GM21723 (cell line): ENCODE measurements around the gene ZNF829.

ENCODE experiments used
- ATAC-seq: cut with Tn5 transposase; IDR thresholded peaks from one replicate; pipeline ENCODE4 v1.9.1; 2021; ENCODE audit warnings: mild to moderate bottlenecking, moderate library complexity; ENCODE audit not compliant: unreplicated experiment

ZNF829 gene

DNA sequence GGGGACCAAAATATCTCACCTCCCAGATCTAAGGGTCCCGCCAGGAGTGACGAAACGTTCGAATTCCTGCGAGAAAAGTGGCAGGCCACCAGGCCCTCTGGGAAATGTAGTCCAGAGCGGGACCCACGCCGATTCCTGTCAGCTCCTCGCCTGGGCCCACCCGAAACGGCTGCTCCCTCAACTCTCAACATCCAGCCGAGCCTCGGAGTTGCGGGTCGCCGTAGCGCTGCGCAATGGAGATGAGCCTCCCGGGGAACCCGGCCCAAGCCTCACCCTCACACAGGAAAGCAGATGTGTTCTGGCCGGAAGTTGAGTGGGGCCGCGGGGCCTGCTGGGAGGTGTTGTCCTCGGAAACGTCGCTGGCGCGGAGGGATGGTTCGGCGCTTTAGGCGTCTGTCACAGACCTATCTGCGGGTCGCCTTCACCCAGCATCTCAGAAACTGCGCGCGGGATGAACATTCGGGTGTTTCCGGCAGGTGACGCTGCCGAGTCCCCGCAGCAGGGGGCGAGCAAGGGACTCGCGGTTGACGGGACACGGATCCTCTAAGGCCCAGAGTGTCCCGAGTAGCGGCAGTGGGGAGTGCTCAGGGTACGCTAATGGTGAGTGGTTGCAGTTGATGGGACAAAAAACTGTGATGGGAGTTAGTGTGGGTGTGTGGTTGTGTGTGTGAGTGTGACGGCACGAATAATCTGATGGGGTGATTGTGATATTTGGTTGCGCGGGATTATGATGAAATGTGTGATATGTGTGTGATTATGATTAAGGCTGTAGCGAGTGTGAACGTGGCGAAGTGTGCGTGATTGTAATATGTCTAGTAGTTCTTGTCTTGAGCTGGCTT, at the start of gene ZNF829, which contains the start of gene ZNF568:
TSS of gene ZNF829 (minus strand) at position 300 of the 839 bp plus-strand sequence. CDS start 1,124 bp downstream, outside the sequence.
TSS of gene ZNF568 (plus strand) at position 341 of the 839 bp plus-strand sequence. CDS start 6,439 bp downstream, outside the sequence.
- ATAC-seq: peak; percentile 93

DNA sequence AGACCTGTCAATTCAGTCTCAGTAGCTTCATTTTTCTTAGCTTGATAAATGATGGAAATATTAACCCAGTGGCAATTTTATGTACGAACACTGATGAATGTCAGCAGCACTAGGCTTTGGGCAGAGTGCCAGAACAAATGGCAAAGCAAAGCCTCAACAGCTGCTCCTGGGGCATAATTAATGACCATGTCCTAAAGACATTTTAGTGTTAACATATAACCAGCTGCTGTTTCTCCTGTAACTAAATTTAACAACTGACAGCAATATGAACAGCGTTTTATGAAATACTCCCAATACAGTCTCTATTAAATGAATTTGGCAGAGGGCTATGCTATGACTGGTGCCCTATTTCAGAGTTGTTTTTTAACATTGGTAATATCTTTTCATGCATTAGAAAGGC, 47.2 kb upstream of the ZNF829 start:
- no peak for ATAC-seq

DNA sequence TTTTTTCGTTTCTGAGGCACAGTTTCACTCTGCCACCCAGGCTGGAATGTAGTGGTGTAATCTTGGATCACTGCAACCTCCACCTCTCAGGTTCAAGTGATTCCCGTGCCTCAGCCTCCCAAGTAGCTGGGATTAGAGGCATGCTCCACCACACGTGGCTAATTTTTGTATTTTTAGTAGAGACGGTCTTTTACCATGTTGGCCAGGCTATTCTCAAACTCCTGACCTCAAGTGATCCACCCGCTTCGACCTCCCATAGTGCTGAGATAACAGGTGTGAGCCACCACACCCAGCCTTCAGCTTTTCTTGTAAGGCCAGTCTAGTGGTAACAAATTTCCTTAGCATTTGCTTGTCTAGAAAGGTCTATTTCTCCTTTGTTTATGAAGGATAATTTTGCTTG, 46.3 kb upstream of the ZNF829 start:
- no peak for ATAC-seq

DNA sequence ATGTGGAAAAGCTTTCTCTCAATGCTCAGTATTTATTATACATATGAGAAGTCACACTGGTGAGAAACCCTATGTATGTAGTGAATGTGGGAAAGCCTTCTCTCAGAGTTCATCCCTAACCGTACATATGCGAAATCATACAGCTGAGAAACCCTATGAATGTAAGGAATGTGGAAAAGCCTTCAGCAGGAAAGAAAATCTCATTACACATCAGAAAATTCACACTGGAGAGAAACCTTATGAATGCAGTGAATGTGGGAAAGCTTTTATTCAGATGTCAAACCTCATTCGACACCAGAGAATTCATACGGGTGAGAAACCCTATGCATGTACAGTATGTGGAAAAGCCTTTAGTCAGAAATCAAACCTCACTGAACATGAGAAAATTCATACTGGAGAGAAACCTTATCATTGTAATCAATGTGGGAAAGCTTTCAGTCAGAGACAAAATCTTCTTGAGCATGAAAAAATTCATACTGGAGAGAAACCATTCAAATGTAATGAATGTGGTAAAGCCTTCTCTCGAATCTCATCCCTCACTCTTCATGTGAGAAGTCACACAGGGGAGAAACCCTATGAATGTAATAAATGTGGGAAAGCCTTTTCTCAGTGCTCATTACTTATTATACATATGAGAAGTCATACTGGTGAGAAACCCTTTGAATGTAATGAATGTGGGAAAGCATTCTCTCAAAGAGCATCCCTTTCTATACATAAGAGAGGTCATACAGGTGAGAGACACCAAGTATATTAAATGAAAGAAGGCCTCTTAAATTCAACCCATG, 34.4 kb upstream of the ZNF829 start:
- no peak for ATAC-seq

DNA sequence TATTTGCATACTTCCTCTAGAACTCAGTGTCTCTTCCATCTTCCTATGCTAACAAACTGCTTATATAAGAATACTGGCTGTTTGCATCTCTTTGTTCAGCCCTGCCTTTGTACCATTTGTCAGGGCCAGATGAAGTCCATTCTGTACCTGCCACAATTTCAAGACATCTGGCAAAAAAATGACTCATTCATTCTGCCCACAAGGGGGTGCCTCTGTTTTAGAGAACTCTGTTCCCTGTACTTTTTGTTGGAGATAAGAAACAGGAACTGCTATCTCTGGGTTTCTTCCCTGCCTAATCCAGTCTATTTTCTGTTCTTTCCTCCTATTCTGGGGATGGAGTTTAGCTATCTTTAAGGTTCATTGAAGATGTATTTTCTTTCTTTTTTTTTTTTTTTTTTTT, 23.1 kb upstream of the ZNF829 start:
- ATAC-seq: no peak

DNA sequence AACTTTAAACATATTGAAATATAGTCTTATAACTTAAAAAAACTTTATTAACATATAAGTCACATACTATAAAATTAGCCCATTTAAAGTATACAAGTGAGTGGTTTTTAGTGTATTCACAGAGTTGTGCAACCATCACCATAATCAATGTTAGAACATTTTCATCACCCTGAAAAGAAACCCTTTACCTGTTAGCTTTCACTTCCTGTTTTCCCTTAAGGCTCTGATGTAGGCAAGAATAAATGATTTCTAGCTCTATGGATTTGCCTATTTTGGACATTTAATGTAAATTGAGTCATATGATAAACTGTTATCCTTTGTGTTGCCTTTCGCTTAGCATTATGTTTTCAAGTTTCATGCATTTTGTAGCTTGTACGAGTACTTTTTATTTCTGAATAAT, 15.6 kb upstream of the ZNF829 start:
- ATAC-seq: no peak

DNA sequence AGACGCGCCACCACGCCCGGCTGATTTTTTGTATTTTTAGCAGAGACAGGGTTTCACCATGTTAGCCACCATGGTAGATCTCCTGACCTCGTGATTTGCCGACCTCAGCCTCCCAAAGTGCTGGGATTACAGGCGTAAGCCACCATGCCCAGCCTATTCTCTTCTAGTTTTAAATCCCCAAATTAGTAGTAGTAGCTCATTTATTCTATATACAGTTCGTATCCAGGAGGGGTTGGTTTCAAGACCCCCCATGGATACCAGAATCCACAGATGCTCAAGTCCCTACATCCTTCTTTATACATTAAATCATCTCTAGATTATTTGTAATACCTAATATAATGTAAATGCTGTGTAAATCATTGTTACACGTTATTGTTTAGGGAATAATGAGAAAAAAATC, 2.0 kb upstream of the ZNF829 start:
- ATAC-seq: no peak

DNA sequence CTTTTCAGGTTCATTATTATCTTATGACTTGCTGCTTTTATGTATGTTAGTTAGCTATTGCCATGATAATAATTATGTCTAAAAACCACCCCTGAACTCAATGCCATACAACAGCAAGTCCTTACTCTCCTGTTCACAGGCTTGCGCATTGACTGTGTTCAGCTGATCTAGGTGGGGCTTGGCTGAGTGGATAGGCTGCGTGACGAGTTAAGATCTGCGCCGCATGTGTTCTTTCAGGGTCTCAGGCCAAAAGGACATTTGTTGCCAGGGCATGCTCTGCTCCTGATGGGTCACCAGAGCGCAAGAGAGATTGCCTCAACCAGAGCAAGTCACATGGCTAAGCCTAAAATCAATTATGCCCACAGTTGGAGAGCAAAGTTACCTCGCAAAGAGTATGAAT, 900 bp upstream of the ZNF829 start:
- ATAC-seq: no peak

DNA sequence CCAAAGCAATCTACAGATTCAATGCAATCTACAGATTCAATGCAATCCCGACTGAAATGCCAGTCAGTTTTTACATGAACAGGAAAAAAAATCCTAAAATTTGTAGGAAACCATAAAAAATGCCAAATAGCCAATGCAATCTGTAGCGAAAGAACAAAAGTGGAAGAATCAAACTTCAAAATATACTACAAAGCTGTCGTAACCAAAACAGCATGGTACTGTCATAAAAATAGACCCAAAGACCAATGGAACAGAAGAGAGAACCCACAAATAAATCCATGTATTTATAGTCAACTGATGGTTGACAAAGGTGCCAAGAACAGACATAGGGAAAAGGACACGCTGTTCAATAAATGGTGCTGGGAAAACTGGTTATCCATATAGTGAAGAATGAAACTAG, 17.7 kb downstream of the ZNF829 start:
- no peak for ATAC-seq

DNA sequence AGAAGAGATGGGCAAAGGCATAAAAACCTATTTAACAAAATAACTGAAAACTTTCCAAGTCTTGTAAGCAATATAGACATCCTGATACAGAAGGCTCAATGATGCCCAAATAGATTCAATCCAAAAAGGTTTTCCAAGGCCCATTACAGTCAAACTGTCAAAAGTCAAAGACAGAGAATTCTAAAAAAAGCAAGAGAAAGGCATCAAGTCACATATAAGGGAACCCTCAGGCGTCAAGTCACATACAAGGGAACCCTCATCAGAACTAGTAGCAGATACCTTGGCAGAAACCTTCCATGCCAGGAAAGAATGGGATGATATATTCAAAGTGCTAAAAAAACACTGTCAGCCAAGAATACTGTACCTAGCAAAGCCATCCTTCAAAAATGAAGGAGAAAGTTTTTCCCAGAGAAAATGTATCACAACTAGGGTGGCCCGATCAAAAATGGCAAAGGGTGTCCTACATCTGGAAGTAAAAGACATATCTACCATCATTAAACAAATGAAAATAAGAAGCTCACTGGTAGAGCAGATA, 21.2 kb downstream of the ZNF829 start:
- no peak for ATAC-seq

DNA sequence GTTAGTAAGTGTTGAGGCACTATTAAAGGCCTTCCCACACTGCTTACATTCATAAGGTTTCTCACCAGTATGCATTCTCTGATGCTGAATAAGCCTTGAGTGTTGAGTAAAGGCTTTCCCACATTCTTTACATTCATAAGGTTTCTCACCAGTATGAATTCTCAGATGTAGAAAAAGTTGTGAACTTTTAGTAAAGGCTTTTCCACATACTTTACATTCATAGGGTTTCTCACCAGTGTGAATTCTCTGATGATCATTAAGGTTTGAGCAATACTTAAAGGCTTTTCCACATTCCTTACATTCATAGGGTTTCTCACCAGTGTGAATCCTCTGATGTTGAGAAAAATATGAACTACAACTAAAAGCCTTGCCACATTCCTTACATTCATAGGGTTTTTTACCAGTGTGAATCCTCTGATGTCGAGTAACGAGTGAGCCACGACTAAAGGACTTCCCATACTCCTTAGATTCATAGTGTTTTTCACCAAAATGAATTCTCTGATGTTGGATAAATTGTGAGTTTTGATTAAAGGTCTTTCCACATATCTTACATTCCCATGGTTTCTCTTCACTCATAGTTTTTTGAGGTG, 24.2 kb downstream of the ZNF829 start:
- no peak for ATAC-seq

DNA sequence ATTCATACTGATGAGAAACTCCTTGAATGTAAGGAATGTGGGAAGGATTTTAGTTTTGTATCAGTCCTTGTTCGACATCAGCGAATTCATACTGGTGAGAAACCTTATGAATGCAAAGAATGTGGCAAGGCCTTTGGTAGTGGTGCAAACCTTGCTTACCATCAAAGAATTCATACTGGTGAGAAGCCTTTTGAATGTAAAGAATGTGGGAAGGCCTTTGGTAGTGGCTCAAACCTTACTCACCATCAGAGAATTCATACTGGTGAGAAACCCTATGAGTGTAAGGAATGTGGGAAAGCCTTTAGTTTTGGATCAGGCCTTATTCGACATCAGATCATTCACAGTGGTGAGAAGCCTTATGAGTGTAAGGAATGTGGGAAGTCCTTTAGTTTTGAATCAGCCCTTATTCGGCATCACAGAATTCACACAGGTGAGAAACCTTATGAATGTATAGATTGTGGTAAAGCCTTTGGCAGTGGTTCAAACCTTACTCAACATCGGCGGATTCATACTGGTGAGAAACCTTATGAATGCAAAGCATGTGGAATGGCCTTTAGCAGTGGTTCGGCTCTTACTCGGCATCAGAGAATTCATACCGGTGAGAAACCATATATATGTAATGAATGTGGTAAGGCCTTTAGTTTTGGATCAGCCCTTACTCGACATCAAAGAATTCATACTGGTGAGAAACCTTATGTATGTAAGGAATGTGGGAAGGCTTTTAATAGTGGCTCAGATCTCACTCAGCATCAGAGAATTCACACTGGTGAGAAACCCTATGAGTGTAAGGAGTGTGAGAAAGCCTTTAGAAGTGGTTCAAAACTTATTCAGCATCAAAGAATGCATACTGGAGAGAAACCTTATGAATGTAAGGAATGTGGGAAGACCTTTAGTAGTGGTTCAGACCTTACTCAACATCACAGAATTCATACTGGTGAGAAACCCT, 38.8 kb downstream of the ZNF829 start:
- ATAC-seq: no peak

DNA sequence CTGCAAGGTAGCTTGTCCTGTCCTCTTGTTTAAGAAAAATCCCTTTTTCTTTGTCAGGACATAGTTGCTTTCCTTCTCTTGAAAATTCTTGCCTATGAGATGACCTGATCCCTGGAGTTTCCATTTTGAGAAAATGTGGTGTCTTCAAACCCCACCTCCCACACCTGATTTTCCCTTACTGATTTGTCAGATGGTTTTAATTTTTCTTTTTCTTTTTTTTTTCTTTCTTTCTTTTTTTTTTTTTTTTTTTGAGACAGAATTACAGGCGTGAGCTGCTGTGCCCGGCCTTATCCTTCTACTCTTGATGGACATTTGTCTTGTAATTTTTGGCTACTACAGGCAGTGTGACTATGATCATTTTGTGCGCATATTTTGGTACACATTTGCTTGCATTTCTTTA, 64.2 kb downstream of the ZNF829 start:
- no peak for ATAC-seq

DNA sequence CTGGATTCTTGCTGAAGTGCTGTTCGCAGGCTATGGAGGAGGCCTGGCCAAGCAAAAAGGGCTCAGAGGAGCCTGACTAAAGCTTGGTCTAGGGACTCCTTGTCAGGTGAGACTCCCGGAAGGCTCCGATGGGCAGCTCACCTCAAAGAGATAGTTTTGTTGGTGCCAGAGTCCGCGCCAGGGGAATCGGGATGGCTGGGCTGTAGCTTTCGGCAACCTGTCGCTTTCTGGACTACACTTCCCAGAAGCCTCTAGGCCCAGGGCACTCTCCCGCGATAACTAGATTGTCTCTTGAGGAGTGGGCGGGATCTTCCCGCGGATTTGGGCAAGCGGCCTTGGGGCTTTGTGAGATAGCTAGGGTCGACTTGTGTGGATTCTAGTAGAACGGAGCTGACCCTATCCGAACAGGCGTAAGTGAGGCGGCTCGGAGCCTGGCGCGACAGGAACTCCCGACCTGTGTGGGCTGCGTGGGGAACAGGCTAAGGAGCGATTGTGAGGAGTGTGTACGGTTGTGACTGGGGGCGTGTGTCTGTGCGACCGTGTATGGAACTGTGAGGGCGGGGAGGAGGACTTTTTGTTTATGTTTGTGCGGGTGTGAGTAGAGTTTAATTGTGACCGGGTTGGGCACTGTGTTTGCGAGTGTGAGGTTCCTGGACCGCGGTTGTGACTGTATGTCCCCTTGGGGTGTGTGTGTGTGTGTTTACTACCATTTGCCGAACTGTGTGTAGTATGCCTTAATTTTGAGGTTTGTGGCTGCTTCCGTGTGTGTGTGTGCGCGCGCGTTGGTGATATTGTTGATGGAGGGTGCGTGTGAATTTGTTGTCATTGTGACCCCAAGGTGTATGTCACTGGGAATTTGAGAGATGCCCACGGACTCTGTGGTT, 65.3 kb downstream of the ZNF829 start, which contains the start of gene ZNF345:
TSS of gene ZNF345 (plus strand) at position 318 of the 884 bp plus-strand sequence. CDS start 25,955 bp downstream, outside the sequence.
- peak; percentile 83 for ATAC-seq

DNA sequence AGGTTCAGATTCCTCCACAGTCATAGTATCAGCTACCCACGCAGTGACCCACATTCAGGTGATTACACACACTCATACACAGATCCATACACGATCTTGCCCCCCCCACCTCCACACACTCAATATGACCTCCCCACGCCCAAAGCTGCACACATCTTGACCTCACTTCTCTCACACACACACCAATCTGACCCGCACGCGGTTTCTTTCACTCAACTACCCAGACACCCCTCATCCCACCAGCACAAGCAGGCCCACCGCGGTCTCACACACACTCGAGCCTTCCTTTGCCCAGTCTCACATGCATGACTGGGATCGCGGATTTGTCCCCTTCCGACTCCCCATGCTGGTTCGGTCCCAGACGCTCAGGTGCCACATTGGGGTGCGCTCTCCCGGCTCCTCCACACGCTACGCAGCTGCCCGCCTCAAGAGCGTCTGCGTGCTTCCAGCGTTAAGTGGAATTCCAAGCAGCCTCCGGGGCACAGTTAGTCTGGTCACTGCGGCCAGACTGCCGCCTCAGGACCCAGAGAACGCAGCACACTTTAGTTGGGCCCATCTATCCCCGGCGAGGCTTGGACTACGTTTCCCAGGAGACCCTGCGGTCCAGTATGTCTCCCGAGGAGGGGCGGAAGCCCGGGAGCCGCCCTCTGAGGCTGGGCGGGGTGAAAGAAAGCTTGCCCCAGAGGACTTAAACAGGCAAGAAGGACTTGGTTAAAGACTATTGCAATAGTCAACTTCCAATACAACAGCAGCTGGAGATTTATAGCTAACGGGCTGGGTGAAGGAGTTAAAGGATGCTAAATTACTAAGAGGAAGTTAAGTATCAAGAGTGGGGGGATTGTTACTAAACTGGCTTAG, 66.2 kb downstream of the ZNF829 start:
- ATAC-seq: peak; percentile 90

DNA sequence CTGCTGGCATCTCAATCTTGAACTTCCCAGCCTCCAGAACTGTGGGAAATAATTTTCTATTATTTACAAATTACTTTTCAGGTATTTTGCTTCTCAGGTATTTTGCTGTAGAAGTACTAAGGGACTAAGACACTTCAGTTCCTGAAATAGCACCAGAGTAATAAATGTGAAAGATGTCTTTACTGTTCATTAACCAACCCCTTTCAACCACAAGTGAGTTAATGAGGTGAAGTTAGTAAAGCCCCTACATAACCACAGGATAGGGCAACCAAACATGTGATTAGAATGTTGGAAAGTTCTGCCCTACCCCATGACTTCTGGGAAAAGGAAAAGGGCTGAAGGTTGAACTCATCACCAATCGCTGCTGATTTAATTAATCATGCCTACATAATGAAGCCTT, 68.1 kb downstream of the ZNF829 start:
- ATAC-seq: no peak

DNA sequence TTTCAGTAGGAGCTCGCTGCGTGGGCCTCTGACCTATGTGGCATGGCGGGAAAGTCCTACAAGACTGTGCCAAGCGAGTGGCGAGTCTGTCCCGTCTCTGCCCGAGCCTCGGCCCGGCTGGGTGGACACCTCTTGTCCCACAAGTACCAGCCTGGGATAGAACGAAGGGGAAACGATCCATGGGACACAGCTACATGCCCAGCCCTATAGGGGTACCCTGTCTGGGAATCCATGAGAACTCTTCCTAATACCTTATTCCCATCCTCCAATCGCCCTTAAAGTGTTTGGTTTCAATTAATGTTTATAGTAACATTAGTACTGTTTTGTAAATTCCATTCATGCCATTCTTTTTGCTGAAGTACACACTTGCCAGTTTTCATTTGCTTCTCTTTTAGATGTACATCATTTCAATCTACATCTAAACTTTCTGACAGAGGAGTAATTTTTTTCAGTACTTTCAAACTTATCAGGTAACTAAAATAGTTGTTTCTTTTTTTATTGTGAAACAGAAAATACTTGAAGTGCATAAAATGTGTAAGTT, 77.2 kb downstream of the ZNF829 start:
- peak; percentile 13 for ATAC-seq
